Measurements from ENCODE around the gene METTL13. TPM values are rescaled to one million over a fixed set of nuclear protein-coding genes. Genes with fewer than 3 reads are reported as not detected.

The METTL13 gene
- total RNA-seq, 4 donors from 2014 or later, result 19.2 to 38.0 (median 28.3) TPM

DNA sequence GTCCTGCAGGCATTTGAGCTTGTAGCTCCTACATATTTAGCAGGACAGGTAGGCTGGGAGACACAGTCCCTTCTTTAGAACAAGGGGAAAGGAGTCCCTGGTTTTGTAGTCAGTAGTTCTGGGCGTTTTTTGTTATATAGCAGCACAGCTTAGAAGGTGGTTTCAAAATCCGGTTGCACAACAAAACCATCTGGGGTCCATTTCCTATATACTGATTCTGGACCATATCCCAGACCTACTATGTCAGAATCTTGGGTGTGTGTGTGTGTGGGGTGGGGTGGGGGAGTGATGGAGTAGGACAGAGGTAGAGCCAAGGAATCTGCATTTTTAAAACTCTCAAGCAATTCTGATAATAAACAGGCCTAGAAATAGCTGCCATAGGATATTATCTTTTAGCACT is 21.6 kb downstream of the METTL13 start:
- H3K9me3 ChIP-seq, result no peaks in the 10 kb centered on the region
- DNase-seq, result no peak
- H3K36me3 ChIP-seq, result no peaks in the 10 kb centered on the region
- TF ChIP-seq, protein P1, sequence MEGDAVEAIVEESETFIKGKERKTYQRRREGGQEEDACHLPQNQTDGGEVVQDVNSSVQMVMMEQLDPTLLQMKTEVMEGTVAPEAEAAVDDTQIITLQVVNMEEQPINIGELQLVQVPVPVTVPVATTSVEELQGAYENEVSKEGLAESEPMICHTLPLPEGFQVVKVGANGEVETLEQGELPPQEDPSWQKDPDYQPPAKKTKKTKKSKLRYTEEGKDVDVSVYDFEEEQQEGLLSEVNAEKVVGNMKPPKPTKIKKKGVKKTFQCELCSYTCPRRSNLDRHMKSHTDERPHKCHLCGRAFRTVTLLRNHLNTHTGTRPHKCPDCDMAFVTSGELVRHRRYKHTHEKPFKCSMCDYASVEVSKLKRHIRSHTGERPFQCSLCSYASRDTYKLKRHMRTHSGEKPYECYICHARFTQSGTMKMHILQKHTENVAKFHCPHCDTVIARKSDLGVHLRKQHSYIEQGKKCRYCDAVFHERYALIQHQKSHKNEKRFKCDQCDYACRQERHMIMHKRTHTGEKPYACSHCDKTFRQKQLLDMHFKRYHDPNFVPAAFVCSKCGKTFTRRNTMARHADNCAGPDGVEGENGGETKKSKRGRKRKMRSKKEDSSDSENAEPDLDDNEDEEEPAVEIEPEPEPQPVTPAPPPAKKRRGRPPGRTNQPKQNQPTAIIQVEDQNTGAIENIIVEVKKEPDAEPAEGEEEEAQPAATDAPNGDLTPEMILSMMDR (IDR thresholded peaks at IDR 0.05), result no peak
- no peak for TF ChIP-seq POLR2A (IDR thresholded peaks at IDR 0.05)
- H3K27me3 ChIP-seq, result no peaks in the 10 kb centered on the region
- H3K27ac ChIP-seq, result no peak overlapping the region
- peaks cover 0 to 6% (median 2%) of the 10 kb centered on the region in 4 donors for H3K4me1 ChIP-seq
- H3K4me3 ChIP-seq, result no peak overlapping the region

DNA sequence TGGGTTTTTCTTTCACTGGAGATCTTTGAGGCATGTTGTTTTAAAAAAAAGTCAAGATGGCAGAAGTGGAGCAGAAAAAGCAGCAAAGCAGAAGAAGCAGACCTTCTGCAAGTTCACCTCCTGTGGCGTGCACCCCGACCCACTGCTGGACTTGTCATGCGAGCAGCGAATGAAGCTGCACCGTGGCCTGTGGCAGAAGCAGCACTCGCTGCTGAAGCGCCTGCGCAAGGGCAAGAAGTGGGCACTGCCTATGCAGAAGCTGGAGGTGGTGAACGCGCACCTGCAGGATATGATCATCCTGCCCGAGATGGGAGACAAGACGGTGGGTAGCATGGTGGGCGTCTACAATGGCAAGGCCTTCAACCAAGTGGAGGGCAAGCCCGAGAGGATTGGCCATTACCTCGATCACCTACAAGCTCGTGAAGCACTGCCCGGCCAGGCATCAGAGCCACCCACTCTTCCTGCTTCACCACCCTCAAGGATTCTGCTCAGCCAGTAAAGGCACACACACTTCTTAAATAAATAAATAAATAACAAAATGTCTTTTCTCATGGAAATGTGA is 22.1 kb downstream of the METTL13 start:
- no peak for TF ChIP-seq POLR2A (IDR thresholded peaks at IDR 0.05)
- TF ChIP-seq, protein P1 (IDR thresholded peaks at IDR 0.05), result no peak
- Histone ChIP-seq H3K4me3 (no peak overlapping the region), H3K27me3 (no peaks in the 10 kb centered on the region), H3K36me3 (no peaks in the 10 kb centered on the region), H3K4me1 (peaks cover 0 to 6% (median 2%) of the 10 kb centered on the region in 4 donors), H3K9me3 (no peaks in the 10 kb centered on the region), H3K27ac (no peak overlapping the region)
- no peak for DNase-seq

DNA sequence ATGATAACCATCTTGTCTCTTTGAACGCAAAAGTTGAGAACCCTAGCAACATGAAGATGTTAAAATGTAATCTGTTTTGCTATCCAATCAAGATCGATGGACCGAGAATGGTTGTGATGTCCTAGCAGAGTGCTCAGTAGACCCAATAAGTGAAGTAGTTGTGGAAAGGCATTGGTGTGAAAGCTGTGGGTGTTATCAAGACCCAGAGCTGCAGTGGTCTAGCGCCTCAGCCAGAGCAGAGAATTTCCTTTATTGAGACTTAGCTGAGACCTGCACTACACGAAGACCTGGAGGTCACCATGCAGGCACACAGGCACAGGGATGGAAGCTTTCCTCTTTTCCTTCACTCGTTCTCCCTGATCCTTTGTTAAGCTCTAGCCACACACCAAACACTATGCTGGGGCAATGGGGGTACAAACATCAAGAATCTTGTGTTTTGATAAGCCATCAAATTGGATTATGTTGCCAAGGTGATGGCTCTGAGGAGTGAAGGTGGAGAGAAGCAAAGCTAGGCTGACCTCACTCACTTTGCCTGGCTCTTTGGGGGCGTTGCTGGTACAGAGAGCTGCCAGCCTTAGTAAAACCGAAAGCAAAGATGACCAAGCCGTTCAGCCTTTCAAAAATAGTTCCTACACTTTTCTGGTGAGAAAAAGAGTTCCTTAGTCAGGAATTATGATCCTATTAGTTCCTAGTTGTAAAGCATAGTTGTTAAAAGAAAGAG is 24.1 kb downstream of the METTL13 start:
- DNase-seq, result no peak
- TF ChIP-seq POLR2A (IDR thresholded peaks at IDR 0.05), result no peak
- TF ChIP-seq, protein P1 (IDR thresholded peaks at IDR 0.05), result no peak
- Histone ChIP-seq H3K9me3 (no peaks in the 10 kb centered on the region), H3K4me3 (no peak overlapping the region), H3K27me3 (no peaks in the 10 kb centered on the region), H3K36me3 (no peaks in the 10 kb centered on the region), H3K27ac (no peak overlapping the region), H3K4me1 (peaks cover 0 to 6% (median 2%) of the 10 kb centered on the region in 4 donors)

DNA sequence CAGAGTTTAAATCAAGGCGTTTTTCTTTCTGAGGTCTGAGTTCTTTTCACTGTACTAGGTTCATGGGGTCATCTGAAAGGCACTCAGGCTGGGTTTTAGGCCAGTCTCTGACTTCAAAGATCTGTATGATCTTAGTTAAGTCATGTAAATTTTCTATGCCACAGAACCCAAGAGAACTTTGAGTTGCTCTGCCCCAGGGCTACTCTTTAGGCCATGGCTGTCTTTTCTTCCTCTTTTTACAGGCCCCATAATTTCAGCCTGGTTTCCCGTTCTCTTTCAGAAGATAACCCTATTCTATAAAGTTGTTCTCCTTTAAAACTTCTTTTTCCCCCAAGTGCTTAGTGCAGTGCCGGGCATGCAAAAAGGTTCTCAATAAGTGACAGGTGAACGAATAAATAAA is 26.1 kb downstream of the METTL13 start:
- Histone ChIP-seq H3K9me3 (no peaks in the 10 kb centered on the region), H3K4me1 (peaks cover 0 to 4% (median 0%) of the 10 kb centered on the region in 4 donors), H3K27ac (no peak overlapping the region), H3K4me3 (no peak overlapping the region), H3K36me3 (no peaks in the 10 kb centered on the region), H3K27me3 (no peaks in the 10 kb centered on the region)
- no peak for TF ChIP-seq POLR2A (IDR thresholded peaks at IDR 0.05)
- TF ChIP-seq, protein P1 (IDR thresholded peaks at IDR 0.05), result no peak
- no peak for DNase-seq

DNA sequence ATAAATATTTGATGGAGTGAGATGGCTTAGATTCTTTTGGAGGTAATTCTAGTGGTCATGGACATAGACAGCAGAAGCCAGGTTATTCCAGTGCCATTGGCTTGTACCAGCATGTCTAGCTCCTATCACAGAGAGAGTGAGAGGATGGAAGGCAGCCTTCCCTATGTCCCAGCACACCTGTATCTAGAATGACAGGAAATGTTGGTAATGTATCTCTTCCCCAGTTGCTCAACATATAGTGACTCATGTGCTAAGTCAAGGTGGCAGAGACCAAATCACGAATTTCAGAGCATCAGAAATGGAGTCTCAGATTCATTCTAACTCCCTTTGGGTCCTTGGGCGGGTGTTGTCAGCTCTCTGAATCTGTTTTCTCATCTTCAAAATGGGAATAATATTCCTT is 28.4 kb downstream of the METTL13 start:
- H3K4me1 ChIP-seq, result peaks cover 0 to 4% (median 0%) of the 10 kb centered on the region in 4 donors
- H3K9me3 ChIP-seq, result no peaks in the 10 kb centered on the region
- no peaks in the 10 kb centered on the region for H3K36me3 ChIP-seq
- TF ChIP-seq POLR2A (IDR thresholded peaks at IDR 0.05), result no peak
- TF ChIP-seq, protein P1 (IDR thresholded peaks at IDR 0.05), result no peak
- no peak for DNase-seq
- no peaks in the 10 kb centered on the region for H3K27me3 ChIP-seq
- no peak overlapping the region for H3K4me3 ChIP-seq
- H3K27ac ChIP-seq, result no peak overlapping the region

Measured in Peyer's patch (tissue), 4 donors.